Left forelimb (tissue), 1 donor: ENCODE measurements around the gene BTBD17.

Experiments used
- DNase-seq: peaks from one replicate; pipeline ENCODE4 v3.0.0-alpha.2; 2018; ENCODE audit warnings: low spot score

BTBD17 gene

DNA sequence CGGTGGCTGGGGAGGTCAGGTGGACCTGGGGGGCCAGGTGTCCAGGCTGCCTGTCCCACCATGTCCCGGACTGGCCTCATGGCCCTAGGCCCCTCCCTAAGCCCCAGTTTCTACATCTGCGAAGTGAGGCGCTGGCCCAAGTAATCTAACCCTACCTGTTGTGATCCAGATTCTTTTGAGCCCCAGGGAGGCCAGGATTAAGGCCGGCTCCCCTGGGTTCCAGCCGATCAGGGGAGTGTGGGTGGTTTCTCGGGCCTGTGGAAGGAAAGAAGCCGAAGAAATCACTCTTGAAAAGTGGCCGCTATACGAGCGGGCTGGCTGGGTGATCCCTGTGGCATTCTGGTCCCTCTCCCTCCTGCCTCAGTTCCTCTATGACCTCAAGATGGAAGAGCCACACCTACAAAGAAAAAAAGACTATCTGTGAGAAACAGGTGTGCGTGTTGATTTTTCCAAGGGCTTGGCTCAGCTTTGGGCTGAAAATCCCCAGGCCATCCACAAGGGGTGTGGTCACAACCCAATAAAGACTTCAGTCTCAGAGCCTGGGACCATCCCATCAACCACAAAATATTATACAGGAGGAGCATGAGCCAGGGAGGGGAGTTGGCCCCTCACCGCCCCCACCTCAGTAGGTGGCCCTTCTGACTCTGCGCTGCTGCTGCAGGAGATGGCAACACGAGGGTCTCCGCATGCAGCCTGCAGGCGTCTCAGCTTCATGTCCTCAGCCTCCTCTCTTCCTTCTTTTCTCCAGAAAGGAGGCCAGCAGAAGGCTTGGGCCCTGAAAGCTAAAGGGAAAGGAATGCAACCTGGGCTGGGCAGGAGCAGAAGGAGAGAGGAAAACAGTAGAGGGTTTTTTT lies 25.9 kb upstream of the BTBD17 start:
- no peak for DNase-seq

GRCh38 chr17:74386386-74386785 lies 24.7 kb upstream of the BTBD17 start:
- DNase-seq: no peak

DNA sequence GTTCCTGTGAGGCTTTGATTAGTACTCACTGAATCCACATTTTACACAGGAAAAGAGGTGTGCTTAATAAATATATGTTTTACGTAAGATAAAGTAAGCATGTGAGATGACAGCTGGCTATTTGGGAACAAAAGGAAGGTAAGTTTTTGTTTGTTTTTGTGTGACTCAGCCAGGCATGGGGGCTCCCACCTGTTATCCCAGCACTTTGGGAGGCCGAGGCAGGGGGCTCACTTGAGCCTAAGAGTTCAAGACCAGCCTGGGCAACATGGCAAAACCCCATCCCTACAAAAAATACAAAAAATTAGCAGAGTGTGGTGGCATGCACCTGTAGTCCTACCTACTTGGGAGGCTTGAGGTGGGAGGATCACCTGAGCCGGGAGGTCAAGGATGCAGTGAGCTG lies 23.5 kb upstream of the BTBD17 start:
- DNase-seq: no peak

DNA sequence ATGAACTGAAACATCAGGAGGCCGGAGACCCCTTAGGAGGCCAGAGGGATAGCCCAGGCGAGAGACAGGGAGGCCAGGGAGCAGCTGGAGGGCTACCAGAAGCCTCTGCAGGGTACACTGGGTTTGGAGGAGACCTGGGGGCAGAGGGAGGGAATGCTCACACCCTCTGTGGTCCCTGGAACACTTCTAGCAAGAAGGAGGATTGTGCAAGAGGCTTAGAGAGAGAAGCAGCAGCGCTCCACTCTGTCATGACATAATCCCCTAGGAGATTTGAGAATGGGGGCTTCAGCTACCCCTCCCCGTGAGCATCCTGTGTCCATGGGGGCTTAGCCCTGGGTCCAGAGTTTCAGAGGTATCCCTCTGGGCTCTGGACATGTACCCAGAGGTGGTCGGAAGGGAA lies 21.5 kb upstream of the BTBD17 start:
- no peak for DNase-seq

DNA sequence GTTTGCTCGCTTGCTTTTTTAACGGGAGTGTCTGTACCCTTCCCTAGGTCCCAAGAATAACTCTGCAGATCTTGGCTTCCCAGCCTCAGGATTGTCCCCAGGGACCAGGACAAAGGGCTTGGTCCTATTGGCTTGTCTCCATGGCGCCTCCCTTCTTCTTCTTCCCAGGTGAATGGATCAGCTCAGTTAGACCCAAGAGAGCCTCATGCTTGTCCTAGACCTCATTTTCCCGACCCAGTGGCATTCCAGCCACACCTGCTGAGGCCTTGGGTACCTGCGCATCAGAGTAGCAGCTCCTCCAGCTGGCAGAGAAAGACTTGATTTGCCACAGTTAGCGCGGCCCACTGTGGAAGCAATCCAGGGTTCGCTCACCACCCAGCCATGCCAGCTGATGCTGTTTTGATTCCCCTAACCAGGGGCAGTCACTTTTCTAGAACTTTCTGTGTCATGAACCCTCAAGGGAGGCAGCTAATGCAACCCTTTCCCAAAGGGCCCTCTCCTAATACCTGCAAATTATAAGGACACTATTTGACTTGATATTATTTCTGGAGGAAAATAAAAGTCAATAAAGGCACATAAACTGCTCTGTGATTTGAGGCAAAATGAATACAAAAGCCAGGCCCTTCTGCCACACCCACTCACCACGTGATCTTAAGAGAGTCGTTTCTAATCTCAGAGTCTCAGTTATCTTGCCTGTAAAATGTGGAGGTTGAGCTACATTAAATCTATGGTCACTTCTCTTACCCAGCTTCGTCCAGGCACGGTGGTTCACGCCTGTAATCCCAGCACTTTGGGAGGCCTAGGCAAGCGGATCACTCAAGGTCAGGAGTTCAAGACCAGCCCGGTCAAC lies 19.5 kb upstream of the BTBD17 start:
- no peak for DNase-seq

DNA sequence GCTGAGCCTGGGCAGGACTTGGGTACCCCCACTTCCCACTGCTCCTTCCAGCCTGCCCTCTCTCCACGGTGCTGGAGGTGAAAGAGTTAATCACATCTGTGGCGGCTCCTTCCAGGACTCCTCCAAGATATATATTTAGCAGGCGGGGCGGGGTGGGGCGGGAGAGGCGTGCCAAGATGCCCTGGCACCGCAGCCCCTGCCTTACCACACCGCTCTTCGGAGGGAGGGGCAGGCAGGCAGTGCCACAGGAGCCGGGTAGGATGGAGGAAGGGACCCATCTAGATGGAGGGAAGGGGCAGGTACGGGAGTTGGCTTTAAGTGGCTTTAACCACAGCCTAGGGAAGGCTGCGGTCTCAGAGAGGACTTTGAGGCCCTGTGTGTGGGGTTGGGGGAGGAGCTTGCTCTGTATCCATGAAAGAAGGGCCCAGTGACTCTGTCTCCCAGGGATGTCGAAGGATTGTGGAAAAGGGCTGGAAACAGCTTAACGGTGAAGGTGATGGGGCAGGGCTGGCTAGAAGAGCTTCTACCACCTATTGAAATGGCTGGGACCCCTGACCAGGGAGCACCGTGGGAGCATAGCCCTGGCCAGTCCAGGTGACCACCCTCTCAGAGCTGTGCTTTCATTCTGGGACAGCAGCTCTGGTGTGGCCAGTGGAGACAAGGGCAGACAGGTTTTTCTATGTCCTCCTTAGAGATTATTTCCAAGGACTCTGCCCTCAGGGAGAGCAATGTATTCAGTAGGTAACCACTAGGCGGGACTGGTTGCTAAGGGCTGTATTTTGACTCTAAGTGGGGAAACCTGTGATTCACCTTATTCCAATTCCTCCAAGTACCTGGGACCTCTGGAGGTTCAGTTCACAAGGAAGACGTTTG lies 18.7 kb upstream of the BTBD17 start:
- DNase-seq: no peak

DNA sequence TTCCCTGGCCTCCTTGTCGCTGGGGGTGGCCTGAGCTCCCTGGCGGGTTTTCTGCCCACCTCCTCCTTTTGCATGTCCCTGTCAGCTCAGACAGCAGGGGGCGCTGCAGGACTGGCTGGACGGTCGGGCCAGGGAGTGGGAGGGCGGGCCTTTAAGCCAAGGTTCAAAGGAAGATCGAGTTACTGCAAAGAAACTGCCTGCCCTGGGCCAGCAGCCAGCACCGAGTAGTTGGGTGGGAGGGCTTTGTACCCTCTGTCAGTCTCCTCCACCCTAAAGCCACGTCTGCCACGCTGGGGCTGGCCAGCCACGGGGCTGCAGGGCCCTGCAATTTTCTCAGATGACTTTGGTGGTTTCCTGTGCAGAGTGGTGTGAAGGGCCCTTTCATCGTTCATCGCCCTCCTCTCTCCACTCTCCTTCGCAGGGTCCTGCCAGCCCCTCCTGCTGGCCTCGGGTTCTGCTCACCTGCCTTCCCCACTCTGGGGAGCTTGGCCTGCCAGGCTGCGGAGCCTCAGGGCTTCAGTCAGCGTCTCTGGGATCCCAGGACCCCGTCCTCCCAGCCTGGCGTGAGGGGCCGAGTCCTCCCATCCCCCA lies 17.9 kb upstream of the BTBD17 start:
- DNase-seq: peak; percentile 96

DNA sequence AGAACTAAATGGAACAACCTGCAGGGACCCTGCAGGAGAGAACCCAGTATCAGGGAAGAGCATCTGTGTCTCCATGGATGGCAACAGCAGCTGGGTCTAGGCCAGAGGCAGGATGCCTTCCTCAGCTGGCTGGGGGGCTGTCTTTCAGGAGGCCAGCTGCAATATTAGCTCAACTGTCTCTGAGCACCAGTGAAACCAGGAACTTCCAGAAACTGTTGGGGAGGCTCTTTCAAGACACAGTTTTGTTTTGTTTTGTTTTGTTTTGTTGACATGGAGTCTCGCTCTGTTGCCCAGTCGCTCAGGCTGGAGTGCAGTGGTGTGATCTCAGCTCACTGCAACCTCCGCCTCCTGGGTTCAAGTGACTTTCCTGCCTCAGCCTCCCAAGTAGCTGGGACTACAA lies 13.2 kb upstream of the BTBD17 start:
- no peak for DNase-seq

- no peak for DNase-seq
Observed at GRCh38 chr17:74373838-74374606, 12.4 kb upstream of the BTBD17 start.

DNA sequence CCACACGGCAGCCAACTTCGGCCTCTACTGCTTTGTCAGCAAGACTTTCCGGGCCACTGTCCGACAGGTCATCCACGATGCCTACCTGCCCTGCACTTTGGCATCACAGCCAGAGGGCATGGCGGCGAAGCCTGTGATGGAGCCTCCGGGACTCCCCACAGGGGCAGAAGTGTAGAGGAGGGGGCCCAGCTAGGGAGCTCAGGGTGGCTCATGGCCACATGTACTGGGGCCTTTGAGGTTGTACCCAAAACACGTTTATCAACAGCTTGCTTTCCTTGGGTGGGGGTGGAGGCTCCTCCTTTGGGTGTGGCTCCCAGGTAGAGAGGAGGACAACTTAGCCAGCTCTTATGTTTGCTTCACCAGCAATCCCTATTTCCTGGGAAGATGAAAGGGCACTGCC lies 10.8 kb upstream of the BTBD17 start:
- no peak for DNase-seq

- no peak for DNase-seq
Observed at GRCh38 chr17:74371653-74372147, 10.0 kb upstream of the BTBD17 start.

DNA sequence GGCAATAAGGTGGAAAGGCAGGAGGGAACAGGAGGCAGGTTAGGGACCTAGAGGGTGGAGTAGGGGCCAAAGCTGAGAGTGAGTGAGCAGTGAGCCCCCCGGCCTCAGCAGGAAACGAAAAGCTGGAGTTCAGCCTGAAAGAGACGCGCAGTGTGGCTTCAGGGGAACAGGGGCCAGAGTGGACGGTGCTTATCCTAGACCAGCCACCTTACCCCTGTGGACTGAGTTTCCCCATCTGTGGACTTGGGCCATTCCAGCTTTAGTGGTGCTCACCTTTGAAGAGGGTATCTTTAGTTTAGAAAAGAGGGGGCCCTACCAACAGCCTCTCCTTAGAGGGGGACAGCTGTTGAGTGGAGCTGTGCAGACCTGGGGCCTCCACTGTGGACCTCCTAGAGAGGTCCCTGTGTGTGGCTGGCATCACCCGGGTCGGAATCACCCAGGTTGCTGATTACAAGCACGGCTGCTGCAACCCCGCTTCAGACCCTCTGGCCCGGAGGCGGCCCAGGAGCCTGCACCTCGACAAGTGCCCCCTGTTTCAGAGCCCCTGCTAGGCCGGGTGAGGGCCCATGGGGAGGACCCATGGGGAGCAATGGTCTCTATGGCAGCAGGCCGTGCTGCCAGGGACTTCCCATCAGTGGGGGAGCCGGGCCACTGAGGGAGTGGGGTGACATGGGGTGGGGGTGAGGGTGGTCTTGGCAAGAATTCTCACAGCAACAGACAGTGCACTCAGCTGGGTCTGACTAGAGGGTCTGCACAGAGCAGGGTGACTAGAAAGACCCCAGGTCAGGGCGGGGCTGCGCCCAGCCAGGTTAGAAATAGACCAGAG lies 8.2 kb upstream of the BTBD17 start:
- DNase-seq: no peak

DNA sequence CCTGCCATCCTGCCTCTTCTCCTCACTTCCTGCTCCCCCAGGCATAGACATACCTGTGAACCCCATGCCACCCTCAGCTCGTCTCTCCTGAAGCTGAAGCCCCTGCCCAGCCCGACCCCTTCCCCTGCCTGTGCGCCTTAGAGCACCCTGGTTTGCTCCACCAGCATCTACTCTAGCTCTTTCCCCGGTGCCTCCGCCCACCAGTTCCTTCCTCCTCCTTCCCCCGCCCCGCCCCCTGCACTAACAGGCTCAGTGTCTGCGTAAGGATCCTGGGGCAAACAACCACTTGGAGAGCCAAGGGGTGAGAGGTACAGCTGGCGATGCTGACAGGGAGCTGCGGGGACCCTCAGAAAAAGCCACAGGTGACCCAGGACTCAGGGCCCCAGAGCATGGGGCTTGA lies 7.6 kb upstream of the BTBD17 start:
- no peak for DNase-seq

- no peak for DNase-seq
Observed at GRCh38 chr17:74368341-74369081, 6.8 kb upstream of the BTBD17 start.

- DNase-seq: no peak
Observed at GRCh38 chr17:74367206-74367605, 5.5 kb upstream of the BTBD17 start, which contains the start of gene GPR142. GPR142 (plus strand) TSS chr17:74367506; CDS start chr17:74369541, 2,035 bp downstream.

DNA sequence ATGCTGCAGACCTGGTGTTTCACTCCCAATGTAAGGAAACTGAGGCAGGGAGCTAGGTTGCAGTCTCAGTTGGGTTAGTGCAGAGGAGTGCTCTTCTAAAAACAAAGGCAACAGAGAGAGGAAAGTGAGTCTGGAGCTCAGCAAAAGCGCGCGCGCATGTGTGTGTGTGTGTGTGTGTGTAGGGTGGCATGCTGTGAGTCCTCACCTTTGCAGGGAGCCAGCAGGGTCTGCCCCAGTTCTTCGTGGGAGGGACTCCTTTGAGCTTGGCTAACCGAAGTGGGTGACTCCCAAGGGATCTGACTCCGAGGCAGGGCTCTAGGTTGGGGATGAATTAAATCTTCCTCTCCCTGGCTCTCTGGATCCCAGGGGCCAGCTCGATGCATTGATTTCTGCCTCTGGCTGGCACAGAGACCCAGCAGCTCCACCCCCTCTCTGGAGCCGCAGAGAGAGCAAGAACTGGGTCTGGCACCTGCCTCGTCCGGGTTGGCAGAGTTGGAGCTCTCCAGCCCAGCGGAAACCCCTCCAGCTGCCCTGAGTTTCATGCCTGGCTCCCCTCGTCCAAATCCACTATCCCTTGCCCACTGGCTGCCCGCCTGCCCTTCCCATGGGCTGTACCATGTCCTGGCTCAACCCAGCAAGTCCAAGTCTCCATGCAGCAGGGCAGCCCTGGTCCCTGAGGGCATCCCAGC lies 1.3 kb upstream of the BTBD17 start:
- DNase-seq: no peak

DNA sequence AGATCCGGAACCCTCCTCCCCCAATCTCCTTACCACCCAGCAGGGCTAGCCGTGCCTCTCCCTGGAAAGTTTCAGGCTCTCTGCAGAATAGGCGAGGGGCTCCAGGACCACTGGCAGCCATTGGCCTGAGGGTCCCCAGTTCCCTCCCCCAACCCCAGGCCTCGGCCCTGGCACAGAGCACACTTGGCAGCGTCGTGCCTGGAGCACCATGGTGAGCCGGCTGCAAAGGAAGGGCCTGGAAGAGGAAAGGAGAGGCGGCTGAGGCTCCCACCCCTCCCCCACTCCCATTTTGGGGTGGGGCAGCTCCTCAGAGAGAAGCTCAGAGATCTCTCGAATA lies 369 bp upstream of the BTBD17 start:
- no peak for DNase-seq

GRCh38 chr17:74360899-74361229 lies 804 bp downstream of the BTBD17 start:
- no peak for DNase-seq

DNA sequence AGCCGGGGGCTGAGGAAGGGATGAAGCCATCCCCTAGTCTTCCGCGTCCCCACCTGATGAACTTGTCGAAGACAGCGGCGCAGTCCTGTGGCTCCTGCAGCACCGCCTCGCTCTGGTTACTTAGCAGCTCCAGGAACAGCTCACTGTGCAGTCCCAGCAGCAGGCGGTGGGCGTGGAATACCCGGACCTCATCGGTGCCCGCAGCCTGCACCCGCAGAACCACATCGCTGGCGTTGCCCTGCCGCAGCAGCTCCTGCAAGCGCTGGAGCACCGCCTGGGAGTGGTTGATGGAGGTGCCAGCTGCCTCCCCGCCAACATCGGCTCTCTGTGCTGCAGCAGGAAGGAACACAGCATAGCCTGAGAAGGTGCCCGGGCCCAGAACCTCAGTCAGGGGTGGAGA lies 1.8 kb downstream of the BTBD17 start:
- no peak for DNase-seq
